AG10803 (cell line): Measurements from ENCODE around the gene PLD6.

ENCODE experiments used
- DNase-seq: peaks from one replicate; pipeline ENCODE4 v3.0.0; 2010; ENCODE audit warnings: low read depth
- H3K4me3 ChIP-seq: 2 replicates; pipeline ENCODE4 v1.5.1; 2011; ENCODE audit warnings: mild to moderate bottlenecking, low read length, control low read depth
- TF ChIP-seq, protein P1 (sequence below): conservative IDR thresholded peaks from 2 replicates; pipeline ENCODE4 v1.5.1; 2011; ENCODE audit warnings: mild to moderate bottlenecking, low read length, control low read depth, inconsistent platforms

PLD6 gene

DNA sequence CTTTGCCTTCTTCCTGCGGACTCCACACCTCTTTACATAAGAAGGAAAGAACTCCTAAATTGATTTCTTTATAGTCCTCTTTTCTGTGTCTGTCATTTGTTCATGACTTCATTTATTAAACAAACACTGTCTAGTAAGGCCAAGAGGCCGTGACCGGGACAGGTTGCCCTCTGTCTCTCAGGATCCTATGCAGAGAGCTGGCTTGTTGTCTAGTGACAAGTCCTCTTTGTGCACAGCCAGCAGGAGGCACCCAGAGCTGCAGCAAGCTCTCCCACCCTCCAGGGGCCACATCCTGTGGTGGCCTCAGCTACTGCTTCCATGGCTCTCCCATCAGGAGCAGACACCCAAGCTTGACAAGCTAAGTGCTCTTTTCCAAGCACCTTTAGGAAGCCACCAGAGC, 50.6 kb downstream of the PLD6 start:
- no peak overlapping the region for H3K4me3 ChIP-seq
- TF ChIP-seq, protein P1, sequence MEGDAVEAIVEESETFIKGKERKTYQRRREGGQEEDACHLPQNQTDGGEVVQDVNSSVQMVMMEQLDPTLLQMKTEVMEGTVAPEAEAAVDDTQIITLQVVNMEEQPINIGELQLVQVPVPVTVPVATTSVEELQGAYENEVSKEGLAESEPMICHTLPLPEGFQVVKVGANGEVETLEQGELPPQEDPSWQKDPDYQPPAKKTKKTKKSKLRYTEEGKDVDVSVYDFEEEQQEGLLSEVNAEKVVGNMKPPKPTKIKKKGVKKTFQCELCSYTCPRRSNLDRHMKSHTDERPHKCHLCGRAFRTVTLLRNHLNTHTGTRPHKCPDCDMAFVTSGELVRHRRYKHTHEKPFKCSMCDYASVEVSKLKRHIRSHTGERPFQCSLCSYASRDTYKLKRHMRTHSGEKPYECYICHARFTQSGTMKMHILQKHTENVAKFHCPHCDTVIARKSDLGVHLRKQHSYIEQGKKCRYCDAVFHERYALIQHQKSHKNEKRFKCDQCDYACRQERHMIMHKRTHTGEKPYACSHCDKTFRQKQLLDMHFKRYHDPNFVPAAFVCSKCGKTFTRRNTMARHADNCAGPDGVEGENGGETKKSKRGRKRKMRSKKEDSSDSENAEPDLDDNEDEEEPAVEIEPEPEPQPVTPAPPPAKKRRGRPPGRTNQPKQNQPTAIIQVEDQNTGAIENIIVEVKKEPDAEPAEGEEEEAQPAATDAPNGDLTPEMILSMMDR = no peak; the same call in 1 of the 2 replicates
- no peak for DNase-seq

DNA sequence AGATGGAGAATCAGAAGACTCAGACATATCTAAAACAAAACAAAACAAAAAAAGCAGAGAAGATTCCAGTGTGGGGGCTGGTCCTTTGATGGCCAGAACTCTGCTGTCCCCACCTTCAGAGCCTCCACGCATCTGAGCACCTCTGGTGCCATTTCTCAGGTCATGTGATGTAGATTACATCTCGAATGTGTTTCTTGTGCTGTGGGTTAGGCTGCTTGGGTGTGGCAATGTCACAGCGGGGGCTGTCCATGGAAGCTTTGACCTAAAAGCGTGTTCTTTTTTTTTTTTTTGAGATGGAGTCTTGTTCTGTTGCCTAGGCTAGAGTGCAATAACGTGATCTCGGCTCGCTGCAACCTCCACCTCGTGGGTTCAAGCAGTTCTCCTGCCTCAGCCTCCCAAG, 51.2 kb downstream of the PLD6 start:
- H3K4me3 ChIP-seq = no peak overlapping the region
- DNase-seq = no peak
- TF ChIP-seq, protein P1 = no peak

DNA sequence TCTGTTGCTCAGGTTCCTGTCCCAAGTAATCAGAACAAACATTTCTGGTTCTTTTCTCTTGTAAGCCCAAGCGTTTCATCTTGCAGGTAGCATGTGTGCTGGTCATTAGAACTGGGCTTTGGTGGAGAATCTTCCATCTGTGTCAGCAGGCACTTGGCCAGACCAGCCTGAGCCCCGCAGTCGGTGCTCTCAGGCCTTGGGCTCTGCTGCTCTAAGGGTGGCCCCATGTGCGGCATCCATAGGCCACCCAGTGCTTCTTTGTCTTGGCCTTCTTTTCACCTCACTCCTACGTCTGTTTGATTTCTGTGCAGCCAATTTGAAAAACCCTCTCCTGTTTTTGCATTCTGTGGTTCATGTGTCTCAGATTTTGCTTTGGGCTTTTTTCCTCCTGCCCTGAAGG, 51.6 kb downstream of the PLD6 start:
- H3K4me3 ChIP-seq = no peak overlapping the region
- TF ChIP-seq, protein P1 = no peak
- no peak for DNase-seq

DNA sequence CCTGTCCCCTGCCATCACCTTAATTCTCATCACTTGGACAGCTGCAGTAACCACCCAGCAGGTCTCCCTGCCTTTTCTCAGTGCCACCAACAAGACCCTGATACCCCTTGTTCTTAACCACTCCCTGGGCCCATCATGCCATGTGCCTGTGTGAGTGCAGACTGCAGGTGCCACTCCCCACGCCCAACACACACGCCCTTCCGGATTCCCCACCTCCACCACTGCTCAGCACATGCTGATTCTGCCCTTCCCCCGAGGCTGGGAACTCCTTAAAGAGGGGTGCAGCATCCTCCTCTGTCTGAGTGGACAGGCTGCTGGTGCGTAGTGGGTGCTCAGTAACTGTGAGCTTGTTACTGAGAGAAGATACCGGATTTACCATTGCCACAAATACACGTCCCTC, 52.4 kb downstream of the PLD6 start:
- no peak overlapping the region for H3K4me3 ChIP-seq
- DNase-seq = no peak
- TF ChIP-seq, protein P1 = no peak

DNA sequence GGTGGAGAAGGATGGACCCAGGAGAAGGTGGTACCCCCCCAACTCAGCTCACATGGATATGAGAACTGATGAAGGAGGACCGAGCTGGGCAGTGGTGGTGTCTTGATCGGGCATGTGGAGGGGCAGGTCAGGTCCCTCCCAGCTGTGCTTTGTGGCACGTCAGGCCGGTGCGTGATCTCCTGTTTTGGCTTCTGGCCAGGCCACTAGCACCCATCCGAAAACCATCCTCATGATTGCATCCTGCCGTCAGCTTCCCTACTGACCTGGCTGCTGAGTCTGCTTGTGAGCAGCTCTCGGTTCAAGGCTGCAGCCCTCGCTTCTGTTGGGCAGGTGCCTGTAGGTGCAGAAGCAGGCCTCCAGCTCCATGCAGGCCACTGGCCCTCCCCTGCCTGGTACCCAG, 53.1 kb downstream of the PLD6 start:
- TF ChIP-seq, protein P1 = no peak
- DNase-seq = no peak
- no peak overlapping the region for H3K4me3 ChIP-seq

DNA sequence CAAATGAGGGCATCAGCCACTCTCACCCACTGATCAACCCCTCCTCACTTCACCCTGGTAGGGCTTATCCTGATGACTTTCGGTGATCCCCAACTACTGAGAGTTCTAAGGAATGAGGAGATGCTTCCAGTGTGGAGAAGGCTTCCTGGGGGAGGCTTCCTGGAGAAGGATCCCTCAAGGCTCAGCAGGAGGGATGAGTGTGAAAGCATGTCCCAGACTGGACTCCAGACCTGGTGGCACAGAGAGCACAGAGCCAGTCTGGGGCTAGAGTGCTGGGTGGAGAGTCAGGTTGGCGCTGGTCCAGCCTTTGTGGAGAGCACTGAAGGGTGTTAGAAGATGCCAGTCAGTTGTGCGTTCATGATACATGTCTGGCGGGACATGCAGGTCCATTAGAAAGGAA, 53.7 kb downstream of the PLD6 start:
- peak; percentile 7 for DNase-seq
- H3K4me3 ChIP-seq = no peak overlapping the region
- TF ChIP-seq, protein P1 = no peak

DNA sequence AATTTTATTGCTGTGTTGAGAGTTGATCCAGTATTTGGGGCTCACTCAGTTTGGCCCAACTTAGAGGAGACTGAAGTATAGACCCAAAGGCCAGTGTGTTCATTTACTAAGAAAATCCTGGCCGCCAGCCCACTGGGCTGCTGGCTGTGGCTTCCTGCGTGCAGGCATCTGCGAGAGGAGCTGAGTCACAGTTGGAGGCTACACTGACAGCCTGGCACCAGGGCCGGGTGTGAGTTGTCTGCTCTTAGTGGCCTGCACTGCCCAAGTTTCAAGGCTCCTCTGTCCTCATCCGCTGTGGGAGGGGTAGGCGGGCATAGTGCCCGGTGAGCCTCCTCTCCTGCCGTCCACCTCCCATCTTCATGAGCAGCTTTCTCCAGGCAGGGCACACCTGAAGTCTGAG, 54.2 kb downstream of the PLD6 start:
- peak; percentile 96 for DNase-seq
- TF ChIP-seq, protein P1 = no peak
- H3K4me3 ChIP-seq = no peak overlapping the region
